ENCODE measurements around the gene TSPAN3. TPM values are rescaled to one million over a fixed set of nuclear protein-coding genes. Genes with fewer than 3 reads are reported as not detected.

Gene TSPAN3
- total and polyA plus RNA-seq, 2 donors (not counting 1 experiment from before 2014, with no cell fraction given): 109 to 130 TPM

GRCh38 chr15:77027697-77028450 is 43.0 kb downstream of the TSPAN3 start:
- H3K79me2 ChIP-seq (ENCODE audit: control insufficient read depth, insufficient read depth, low read length): no peaks in the 10 kb centered on the region
- intact Hi-C loops (cut with micrococcal nuclease): no loop called here
- H3K4me3 ChIP-seq (ENCODE audit: control extremely low read depth in 1 of 5, extremely low read depth in 1 of 5, insufficient read depth in 1 of 5, low read depth in 2 of 5, low read length in 4 of 5): no peak overlapping the region
- H3K9me3 ChIP-seq (ENCODE audit: control extremely low read depth in 1 of 3, control insufficient read depth in 2 of 3, insufficient read depth in 1 of 3, low read length in 2 of 3): no peaks in the 10 kb centered on the region
- H3K27ac Mint-ChIP-seq: no peak overlapping the region
- CTCF ChIA-PET: no interaction called here
- peaks cover 12 to 26% of the 10 kb centered on the region in 2 donors for H3K4me1 ChIP-seq (ENCODE audit: control insufficient read depth in 2 of 2, insufficient read depth in 2 of 2, low read length in 2 of 2)
- no peak for TF ChIP-seq EZH2 (IDR thresholded peaks at IDR 0.05; ENCODE audit: borderline replicate concordance, insufficient read depth, low read depth, low read length, poor library complexity, severe bottlenecking)
- TF ChIP-seq, protein P1, sequence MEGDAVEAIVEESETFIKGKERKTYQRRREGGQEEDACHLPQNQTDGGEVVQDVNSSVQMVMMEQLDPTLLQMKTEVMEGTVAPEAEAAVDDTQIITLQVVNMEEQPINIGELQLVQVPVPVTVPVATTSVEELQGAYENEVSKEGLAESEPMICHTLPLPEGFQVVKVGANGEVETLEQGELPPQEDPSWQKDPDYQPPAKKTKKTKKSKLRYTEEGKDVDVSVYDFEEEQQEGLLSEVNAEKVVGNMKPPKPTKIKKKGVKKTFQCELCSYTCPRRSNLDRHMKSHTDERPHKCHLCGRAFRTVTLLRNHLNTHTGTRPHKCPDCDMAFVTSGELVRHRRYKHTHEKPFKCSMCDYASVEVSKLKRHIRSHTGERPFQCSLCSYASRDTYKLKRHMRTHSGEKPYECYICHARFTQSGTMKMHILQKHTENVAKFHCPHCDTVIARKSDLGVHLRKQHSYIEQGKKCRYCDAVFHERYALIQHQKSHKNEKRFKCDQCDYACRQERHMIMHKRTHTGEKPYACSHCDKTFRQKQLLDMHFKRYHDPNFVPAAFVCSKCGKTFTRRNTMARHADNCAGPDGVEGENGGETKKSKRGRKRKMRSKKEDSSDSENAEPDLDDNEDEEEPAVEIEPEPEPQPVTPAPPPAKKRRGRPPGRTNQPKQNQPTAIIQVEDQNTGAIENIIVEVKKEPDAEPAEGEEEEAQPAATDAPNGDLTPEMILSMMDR (IDR thresholded peaks at IDR 0.05): no peak
- no peak for ATAC-seq (ENCODE audit: low read depth)
- H3K9me3 Mint-ChIP-seq (ENCODE audit: insufficient read depth): no peaks in the 10 kb centered on the region
- H4K20me1 ChIP-seq (ENCODE audit: control insufficient read depth, insufficient read depth, low read length, poor library complexity, severe bottlenecking): peaks cover 22% of the 10 kb centered on the region
- H3K36me3 ChIP-seq (replicated peaks in 1 of 2; ENCODE audit: control extremely low read depth in 1 of 2, control insufficient read depth in 1 of 2, extremely low read depth in 1 of 2, insufficient read depth in 2 of 2, low read length in 1 of 2): peaks cover 0 to 27% of the 10 kb centered on the region in 2 experiments
- H3K4me2 ChIP-seq (replicated peaks; ENCODE audit: low read depth, low read length, poor library complexity, severe bottlenecking): no peak overlapping the region
- no peak overlapping the region for H3K4me3 Mint-ChIP-seq
- H3K4me1 Mint-ChIP-seq: peaks cover 23% of the 10 kb centered on the region
- H3K27ac ChIP-seq (ENCODE audit: low read length in 2 of 2): no peak overlapping the region
- no peak overlapping the region for H3K9ac ChIP-seq (ENCODE audit: low read length)
- H3K27me3 Mint-ChIP-seq: no peaks in the 10 kb centered on the region
- peak; percentile 12 for DNase-seq
- WGBS (ENCODE audit: insufficient coverage): 96% methylated on average over 43 of the region's 45 CpGs
- POLR2A ChIA-PET: no interaction called here
- H3K27me3 ChIP-seq (replicated peaks in 1 of 4; ENCODE audit: control extremely low read depth in 1 of 4, control insufficient read depth in 3 of 4, insufficient read depth in 4 of 4, low read length in 3 of 4): no peaks in the 10 kb centered on the region
- H2AFZ ChIP-seq (ENCODE audit: insufficient read depth, low read depth, low read length, poor library complexity, severe bottlenecking): no peak overlapping the region

DNA sequence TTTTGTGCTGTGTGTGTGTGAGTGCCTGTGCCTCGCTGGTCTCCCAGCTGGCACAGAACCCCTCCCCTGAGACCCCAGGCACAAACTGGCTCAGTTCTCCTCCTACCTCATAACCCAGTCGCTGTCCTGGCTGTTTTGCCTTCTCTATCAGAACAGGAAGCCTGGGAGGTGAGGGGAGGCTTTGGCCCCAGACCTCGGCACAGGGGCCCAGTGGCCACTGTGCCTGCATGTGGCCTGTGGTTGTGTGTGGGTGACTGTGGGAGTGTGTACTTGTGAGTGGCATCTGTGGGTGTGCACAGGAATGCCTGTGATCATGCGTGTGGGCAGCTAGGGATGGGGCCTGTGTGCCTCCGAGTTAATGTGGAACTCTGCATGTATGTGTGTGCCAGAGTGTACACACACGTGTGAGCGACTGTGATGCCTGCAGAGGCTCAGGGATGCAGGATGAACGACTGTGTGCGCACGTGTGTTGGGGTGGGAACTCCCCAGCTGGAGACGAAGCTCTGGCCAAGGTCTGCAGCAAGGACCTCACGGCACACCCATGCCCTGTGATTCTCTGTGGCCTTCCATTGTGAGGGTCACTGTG is 43.7 kb downstream of the TSPAN3 start:
- DNase-seq (peak; percentile 8), ATAC-seq (ENCODE audit: low read depth) (no peak)
- H3K27me3 Mint-ChIP-seq: no peaks in the 10 kb centered on the region
- TF ChIP-seq, protein P1 (IDR thresholded peaks at IDR 0.05): no peak
- no peak for TF ChIP-seq EZH2 (IDR thresholded peaks at IDR 0.05; ENCODE audit: borderline replicate concordance, insufficient read depth, low read depth, low read length, poor library complexity, severe bottlenecking)
- ChIA-PET POLR2A (no interaction called here), CTCF (interaction anchor here (1.3 kb wide), 1 partner anchor 54 kb away, joined by 3 read pairs; no protein-coding TSS in a partner anchor)
- H3K27ac Mint-ChIP-seq: no peak overlapping the region
- Histone ChIP-seq H3K79me2 (ENCODE audit: control insufficient read depth, insufficient read depth, low read length) (no peaks in the 10 kb centered on the region), H3K27ac (ENCODE audit: low read length in 2 of 2) (no peak overlapping the region), H3K4me3 (ENCODE audit: control extremely low read depth in 1 of 5, extremely low read depth in 1 of 5, insufficient read depth in 1 of 5, low read depth in 2 of 5, low read length in 4 of 5) (no peak overlapping the region), H3K9ac (ENCODE audit: low read length) (no peak overlapping the region), H3K4me2 (replicated peaks; ENCODE audit: low read depth, low read length, poor library complexity, severe bottlenecking) (no peak overlapping the region), H3K9me3 (ENCODE audit: control extremely low read depth in 1 of 3, control insufficient read depth in 2 of 3, insufficient read depth in 1 of 3, low read length in 2 of 3) (no peaks in the 10 kb centered on the region), H4K20me1 (ENCODE audit: control insufficient read depth, insufficient read depth, low read length, poor library complexity, severe bottlenecking) (peaks cover 20% of the 10 kb centered on the region), H3K27me3 (replicated peaks in 1 of 4; ENCODE audit: control extremely low read depth in 1 of 4, control insufficient read depth in 3 of 4, insufficient read depth in 4 of 4, low read length in 3 of 4) (no peaks in the 10 kb centered on the region), H3K4me1 (ENCODE audit: control insufficient read depth in 2 of 2, insufficient read depth in 2 of 2, low read length in 2 of 2) (peaks cover 12 to 26% of the 10 kb centered on the region in 2 donors), H3K36me3 (replicated peaks in 1 of 2; ENCODE audit: control extremely low read depth in 1 of 2, control insufficient read depth in 1 of 2, extremely low read depth in 1 of 2, insufficient read depth in 2 of 2, low read length in 1 of 2) (peaks cover 0 to 31% of the 10 kb centered on the region in 2 experiments), H2AFZ (ENCODE audit: insufficient read depth, low read depth, low read length, poor library complexity, severe bottlenecking) (no peak overlapping the region)
- no peaks in the 10 kb centered on the region for H3K9me3 Mint-ChIP-seq (ENCODE audit: insufficient read depth)
- 94% methylated on average over 10 of the region's 12 CpGs for WGBS (ENCODE audit: insufficient coverage)
- H3K4me3 Mint-ChIP-seq: no peak overlapping the region
- peaks cover 24% of the 10 kb centered on the region for H3K4me1 Mint-ChIP-seq
- intact Hi-C loops (cut with micrococcal nuclease): no loop called here

Measured in B cell (primary cell).